Measurements from ENCODE around the gene CAPN6.

CAPN6 gene

GRCh38 chrX:111270339-111270738 is at the start of gene CAPN6:
CAPN6 (minus strand) TSS chrX:111270483; CDS start chrX:111263936, 6,547 bp downstream.
- no peak for DNase-seq (ENCODE audit: low read depth in 2 of 2)

- DNase-seq (ENCODE audit: low read depth in 2 of 2) = no peak
Observed at GRCh38 chrX:111319451-111319850, 49.2 kb upstream of the CAPN6 start.

GRCh38 chrX:111318901-111319300 is 48.6 kb upstream of the CAPN6 start:
- DNase-seq (ENCODE audit: low read depth in 2 of 2) = no peak

- DNase-seq (ENCODE audit: low read depth in 2 of 2) = no peak
Observed at GRCh38 chrX:111309083-111309482, 38.8 kb upstream of the CAPN6 start.

GRCh38 chrX:111308039-111308438 is 37.8 kb upstream of the CAPN6 start:
- no peak for DNase-seq (ENCODE audit: low read depth in 2 of 2)

- DNase-seq (ENCODE audit: low read depth in 2 of 2) = no peak
Observed at GRCh38 chrX:111302284-111302683, 32.0 kb upstream of the CAPN6 start.

GRCh38 chrX:111288841-111289240 is 18.6 kb upstream of the CAPN6 start:
- DNase-seq (ENCODE audit: low read depth in 2 of 2) = no peak

GRCh38 chrX:111284631-111285293 is 14.5 kb upstream of the CAPN6 start:
- DNase-seq (ENCODE audit: low read depth in 2 of 2) = no peak

- no peak for DNase-seq (ENCODE audit: low read depth in 2 of 2)
Observed at GRCh38 chrX:111283446-111283845, 13.2 kb upstream of the CAPN6 start.

GRCh38 chrX:111282991-111283390 is 12.7 kb upstream of the CAPN6 start:
- DNase-seq (ENCODE audit: low read depth in 2 of 2) = no peak

GRCh38 chrX:111282139-111282538 is 11.9 kb upstream of the CAPN6 start:
- no peak for DNase-seq (ENCODE audit: low read depth in 2 of 2)

- DNase-seq (ENCODE audit: low read depth in 2 of 2) = no peak
Observed at GRCh38 chrX:111268506-111268905, 1.8 kb downstream of the CAPN6 start.

GRCh38 chrX:111265486-111265885 is 4.8 kb downstream of the CAPN6 start:
- no peak for DNase-seq (ENCODE audit: low read depth in 2 of 2)

- DNase-seq (ENCODE audit: low read depth in 2 of 2) = no peak
Observed at GRCh38 chrX:111264385-111264784, 5.9 kb downstream of the CAPN6 start.

GRCh38 chrX:111262086-111262485 is 8.2 kb downstream of the CAPN6 start:
- no peak for DNase-seq (ENCODE audit: low read depth in 2 of 2)

GRCh38 chrX:111260451-111260850 is 9.8 kb downstream of the CAPN6 start:
- DNase-seq (ENCODE audit: low read depth in 2 of 2) = no peak

GRCh38 chrX:111259559-111259958 is 10.7 kb downstream of the CAPN6 start:
- DNase-seq (ENCODE audit: low read depth in 2 of 2) = no peak

GRCh38 chrX:111257733-111258132 is 12.6 kb downstream of the CAPN6 start:
- DNase-seq (ENCODE audit: low read depth in 2 of 2) = no peak

GRCh38 chrX:111254896-111255693 is 15.2 kb downstream of the CAPN6 start:
- no peak for DNase-seq (ENCODE audit: low read depth in 2 of 2)

GRCh38 chrX:111244235-111244750 is 26.0 kb downstream of the CAPN6 start:
- DNase-seq (ENCODE audit: low read depth in 2 of 2) = no peak

- DNase-seq (ENCODE audit: low read depth in 2 of 2) = no peak
Observed at GRCh38 chrX:111216293-111216801, 53.9 kb downstream of the CAPN6 start.

GRCh38 chrX:111207851-111208250 is 62.4 kb downstream of the CAPN6 start:
- DNase-seq (ENCODE audit: low read depth in 2 of 2) = no peak

- DNase-seq (ENCODE audit: low read depth in 2 of 2) = no peak
Observed at GRCh38 chrX:111200327-111200726, 70.0 kb downstream of the CAPN6 start.

Measured in stimulated activated CD4-positive, alpha-beta T cell treated with anti-CD3 and anti-CD28 coated beads, Interleukin-1b, Interleukin-23, amount 100 ng/mL, for 4 hours (primary cell).